PC-3 (cell line): ENCODE measurements around the gene INVS. TPM values are rescaled to one million over a fixed set of nuclear protein-coding genes. Genes with fewer than 3 reads are reported as not detected.

Experiments used
- ATAC-seq: fragments of 200-7000 bp; cut with Tn5 transposase; 2 replicates; pipeline ENCODE4 v1.9.1; 2020; ENCODE audit warnings: mild to moderate bottlenecking, moderate library complexity
- BruUV-seq: library from RNA; stranded (reverse); fragments of 400-500 nt; replicated peaks from 2 replicates; lab custom pipeline; 2021; lab: Mats Ljungman, UMichigan
- CTCF ChIA-PET: fragments of 300-600 bp; sonication (Branson Sonifier 250); formaldehyde crosslinking; loops from one replicate; lab custom pipeline; 2022; ENCODE audit warnings: antibody characterized with exemption; lab: Charles Lee
- POLR2A ChIA-PET: fragments of 300-600 bp; sonication (Branson Sonifier 250); formaldehyde crosslinking; loops from one replicate; lab custom pipeline; 2022; ENCODE audit warnings: antibody characterized with exemption; ENCODE audit not compliant: unreplicated experiment; lab: Charles Lee
- DNase-seq: peaks from one replicate; pipeline ENCODE4 v3.0.0-alpha.2; 2015
- H2AFZ ChIP-seq: fragments of 300-600 bp; sonication (generic); 2 replicates; pipeline ENCODE4 v1.6.0; 2016; ENCODE audit warnings: antibody characterized with exemption, low read length
- H3F3A ChIP-seq: fragments of 300-600 bp; sonication (generic); one replicate; pipeline ENCODE4 v1.6.0; 2017; ENCODE audit warnings: antibody characterized with exemption, low read length, control low read depth, mild to moderate bottlenecking; ENCODE audit not compliant: unreplicated experiment
- H3K27ac ChIP-seq: fragments of 300-600 bp; sonication (generic); 2 replicates; pipeline ENCODE4 v1.5.1; 2016; ENCODE audit warnings: mild to moderate bottlenecking, low read length
- H3K27me3 ChIP-seq: fragments of 300-600 bp; sonication (generic); 2 replicates; pipeline ENCODE4 v1.6.1; 2016; ENCODE audit warnings: low read length, mixed read lengths
- H3K36me3 ChIP-seq: fragments of 300-600 bp; sonication (generic); 2 replicates; pipeline ENCODE4 v1.6.1; 2016; ENCODE audit warnings: low read depth, mixed run types, low read length, mixed read lengths
- H3K4me1 ChIP-seq: fragments of 300-600 bp; sonication (generic); 2 replicates; pipeline ENCODE4 v1.5.1; 2016; ENCODE audit warnings: low read length; ENCODE audit not compliant: insufficient read depth
- H3K4me2 ChIP-seq: fragments of 300-600 bp; sonication (generic); 2 replicates; pipeline ENCODE4 v1.6.0; 2016; ENCODE audit warnings: low read length
- H3K4me3 ChIP-seq: fragments of 300-600 bp; sonication (generic); 2 replicates; pipeline ENCODE4 v1.5.1; 2016; ENCODE audit warnings: mild to moderate bottlenecking, low read length, mixed read lengths
- H3K79me2 ChIP-seq: fragments of 300-600 bp; sonication (generic); 2 replicates; pipeline ENCODE4 v1.6.1; 2017; ENCODE audit warnings: low read length, mixed read lengths
- H3K9ac ChIP-seq: fragments of 300-600 bp; sonication (generic); 2 replicates; pipeline ENCODE4 v1.6.0; 2016; ENCODE audit warnings: mild to moderate bottlenecking, low read length
- H3K9me2 ChIP-seq: fragments of 300-600 bp; sonication (generic); replicated peaks from 2 replicates; pipeline ENCODE4 v1.6.1; 2016; ENCODE audit warnings: mixed run types, low read length, mixed read lengths
- H3K9me3 ChIP-seq: fragments of 300-600 bp; sonication (generic); 2 replicates; pipeline ENCODE4 v1.6.1; 2016; ENCODE audit warnings: low read length, mixed read lengths
- H4K20me1 ChIP-seq: fragments of 300-600 bp; sonication (generic); 2 replicates; pipeline ENCODE4 v1.6.1; 2016; ENCODE audit warnings: low read length, mixed read lengths
- EZH2 ChIP-seq: fragments of 300-600 bp; sonication (generic); IDR thresholded peaks from one replicate; pipeline ENCODE4 v1.6.1; 2017; ENCODE audit warnings: antibody characterized with exemption, mild to moderate bottlenecking, low read length; ENCODE audit not compliant: unreplicated experiment
- EZH2phosphoT487 ChIP-seq: fragments of 300-600 bp; sonication (generic); IDR thresholded peaks from 2 replicates; pipeline ENCODE4 v1.6.1; 2018; ENCODE audit warnings: mild to moderate bottlenecking, antibody characterized with exemption, low read length, borderline replicate concordance
- intact Hi-C: fragments of 100-400 bp; cut with micrococcal nuclease; formaldehyde crosslinking; loops from 2 replicates; pipeline ENCODE4 v1.9.0; 2023
- total RNA-seq: library from RNA; depleted of rRNA; stranded (reverse); fragments of >200 nt; gene quantifications from 2 replicates; pipeline ENCODE4 v1.2.3, GENCODE V29; 2014
- TF ChIP-seq, protein P1 (sequence below): fragments of 300-600 bp; sonication (generic); conservative IDR thresholded peaks from 2 replicates; pipeline ENCODE4 v1.5.1; 2017; ENCODE audit warnings: antibody characterized with exemption, low read depth, mild to moderate bottlenecking, low read length

Gene INVS
- total RNA-seq, 1 experiment from 2014 or later, result 8.9 TPM

GRCh38 chr9:100277166-100277979 is 178.3 kb downstream of the INVS start:
- Histone ChIP-seq H3K27ac (no peak overlapping the region), H2AFZ (no peak overlapping the region), H4K20me1 (no peaks in the 10 kb centered on the region), H3K9ac (no peak overlapping the region), H3F3A (no peaks in the 10 kb centered on the region), H3K4me3 (no peak overlapping the region), H3K4me1 (no peaks in the 10 kb centered on the region), H3K27me3 (no peaks in the 10 kb centered on the region), H3K36me3 (no peaks in the 10 kb centered on the region), H3K9me3 (no peaks in the 10 kb centered on the region), H3K79me2 (no peaks in the 10 kb centered on the region), H3K4me2 (no peak overlapping the region), H3K9me2 (no peaks in the 10 kb centered on the region)
- intact Hi-C loops, result no loop called here
- TF ChIP-seq EZH2phosphoT487 (no peak), EZH2 (no peak)
- TF ChIP-seq, protein P1, sequence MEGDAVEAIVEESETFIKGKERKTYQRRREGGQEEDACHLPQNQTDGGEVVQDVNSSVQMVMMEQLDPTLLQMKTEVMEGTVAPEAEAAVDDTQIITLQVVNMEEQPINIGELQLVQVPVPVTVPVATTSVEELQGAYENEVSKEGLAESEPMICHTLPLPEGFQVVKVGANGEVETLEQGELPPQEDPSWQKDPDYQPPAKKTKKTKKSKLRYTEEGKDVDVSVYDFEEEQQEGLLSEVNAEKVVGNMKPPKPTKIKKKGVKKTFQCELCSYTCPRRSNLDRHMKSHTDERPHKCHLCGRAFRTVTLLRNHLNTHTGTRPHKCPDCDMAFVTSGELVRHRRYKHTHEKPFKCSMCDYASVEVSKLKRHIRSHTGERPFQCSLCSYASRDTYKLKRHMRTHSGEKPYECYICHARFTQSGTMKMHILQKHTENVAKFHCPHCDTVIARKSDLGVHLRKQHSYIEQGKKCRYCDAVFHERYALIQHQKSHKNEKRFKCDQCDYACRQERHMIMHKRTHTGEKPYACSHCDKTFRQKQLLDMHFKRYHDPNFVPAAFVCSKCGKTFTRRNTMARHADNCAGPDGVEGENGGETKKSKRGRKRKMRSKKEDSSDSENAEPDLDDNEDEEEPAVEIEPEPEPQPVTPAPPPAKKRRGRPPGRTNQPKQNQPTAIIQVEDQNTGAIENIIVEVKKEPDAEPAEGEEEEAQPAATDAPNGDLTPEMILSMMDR, result no peak
- DNase-seq, result no peak
- POLR2A ChIA-PET, result no interaction called here
- ATAC-seq, result no peak
- CTCF ChIA-PET, result no interaction called here
- no TSS peak for BruUV-seq

DNA sequence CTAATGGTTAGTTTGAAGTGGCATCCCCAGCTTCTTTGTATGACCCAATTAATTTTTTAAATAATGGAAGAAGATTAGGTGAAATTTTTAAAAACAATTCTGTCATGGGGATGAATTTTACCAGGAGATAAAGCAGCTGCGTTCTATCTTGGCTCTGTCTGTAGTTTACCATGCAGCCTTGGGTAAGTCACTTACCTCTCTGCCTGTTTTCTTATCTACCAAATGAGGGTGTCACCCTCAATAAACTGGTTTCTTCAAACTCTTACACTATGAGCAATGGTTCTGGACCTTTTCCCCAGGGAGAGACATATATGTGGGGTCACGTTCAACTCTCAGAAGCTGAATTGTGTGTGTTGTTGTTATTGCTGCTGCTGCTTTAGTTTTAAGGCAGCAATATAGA is 182.0 kb downstream of the INVS start:
- no peak for DNase-seq
- H3K36me3 ChIP-seq, result peaks cover 7% of the 10 kb centered on the region; the same call in 1 of the 2 replicates
- ATAC-seq, result no peak
- no peaks in the 10 kb centered on the region for H3K79me2 ChIP-seq
- H3K4me2 ChIP-seq, result no peak overlapping the region
- CTCF ChIA-PET, result no interaction called here
- H3K27ac ChIP-seq, result no peak overlapping the region
- H3K9ac ChIP-seq, result no peak overlapping the region
- no peak overlapping the region for H2AFZ ChIP-seq
- no TSS peak for BruUV-seq
- H3K4me3 ChIP-seq, result no peak overlapping the region
- no peaks in the 10 kb centered on the region for H4K20me1 ChIP-seq
- POLR2A ChIA-PET, result no interaction called here
- no peaks in the 10 kb centered on the region for H3K27me3 ChIP-seq
- no peaks in the 10 kb centered on the region for H3K9me2 ChIP-seq
- H3K4me1 ChIP-seq, result no peaks in the 10 kb centered on the region
- intact Hi-C loops, result no loop called here
- H3F3A ChIP-seq, result no peaks in the 10 kb centered on the region
- no peaks in the 10 kb centered on the region for H3K9me3 ChIP-seq
- TF ChIP-seq EZH2 (no peak), EZH2phosphoT487 (no peak)
- TF ChIP-seq, protein P1, result no peak
